NB4 (cell line): Measurements from ENCODE around the gene ADAM12.

Experiments
- MYC ChIP-seq: IDR thresholded peaks from 2 replicates; pipeline ENCODE4 v1.6.1; 2011; ENCODE audit warnings: low read depth, low read length
- POLR2A ChIP-seq: IDR thresholded peaks from 2 replicates; pipeline ENCODE4 v1.6.1; 2011; ENCODE audit warnings: mild to moderate bottlenecking; ENCODE audit not compliant: insufficient read length; ENCODE audit errors: extremely low read depth
- TF ChIP-seq, protein P1 (sequence below): IDR thresholded peaks from one replicate; pipeline ENCODE4 v1.5.1; 2012; ENCODE audit warnings: low read depth, low read length

DNA sequence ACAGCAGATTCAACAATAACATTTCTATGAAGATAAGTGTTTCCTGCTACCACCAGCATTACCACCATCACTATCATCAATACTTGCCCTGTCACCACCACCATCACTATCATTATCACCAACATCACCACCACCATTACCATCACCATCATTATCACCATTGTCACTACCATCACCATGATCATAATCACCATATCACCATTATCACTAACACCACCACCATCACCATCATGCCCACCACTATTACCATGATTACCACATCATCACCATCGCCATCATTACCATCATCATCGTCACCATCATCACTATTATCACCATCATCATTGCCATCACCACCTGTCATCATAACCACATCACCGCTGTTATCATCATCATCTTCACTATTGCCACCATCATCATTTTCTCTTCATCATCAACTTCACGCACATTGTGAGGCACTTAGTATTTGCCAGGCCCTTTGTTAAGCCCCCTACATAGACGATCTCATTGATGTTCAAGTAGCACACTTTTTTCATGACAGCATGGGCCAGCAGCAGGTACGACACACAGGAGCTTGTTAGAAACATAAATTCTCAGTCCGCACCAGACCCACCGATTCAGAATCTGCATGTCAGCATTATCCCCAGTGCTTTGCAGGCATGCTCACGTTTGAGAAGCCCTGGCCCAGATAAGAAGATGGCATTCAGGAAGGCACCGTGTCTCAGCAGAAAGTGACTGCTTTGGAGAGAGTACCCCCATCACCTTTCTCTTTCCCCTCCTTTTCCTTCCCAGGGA is 161.1 kb downstream of the ADAM12 start:
- TF ChIP-seq, protein P1, sequence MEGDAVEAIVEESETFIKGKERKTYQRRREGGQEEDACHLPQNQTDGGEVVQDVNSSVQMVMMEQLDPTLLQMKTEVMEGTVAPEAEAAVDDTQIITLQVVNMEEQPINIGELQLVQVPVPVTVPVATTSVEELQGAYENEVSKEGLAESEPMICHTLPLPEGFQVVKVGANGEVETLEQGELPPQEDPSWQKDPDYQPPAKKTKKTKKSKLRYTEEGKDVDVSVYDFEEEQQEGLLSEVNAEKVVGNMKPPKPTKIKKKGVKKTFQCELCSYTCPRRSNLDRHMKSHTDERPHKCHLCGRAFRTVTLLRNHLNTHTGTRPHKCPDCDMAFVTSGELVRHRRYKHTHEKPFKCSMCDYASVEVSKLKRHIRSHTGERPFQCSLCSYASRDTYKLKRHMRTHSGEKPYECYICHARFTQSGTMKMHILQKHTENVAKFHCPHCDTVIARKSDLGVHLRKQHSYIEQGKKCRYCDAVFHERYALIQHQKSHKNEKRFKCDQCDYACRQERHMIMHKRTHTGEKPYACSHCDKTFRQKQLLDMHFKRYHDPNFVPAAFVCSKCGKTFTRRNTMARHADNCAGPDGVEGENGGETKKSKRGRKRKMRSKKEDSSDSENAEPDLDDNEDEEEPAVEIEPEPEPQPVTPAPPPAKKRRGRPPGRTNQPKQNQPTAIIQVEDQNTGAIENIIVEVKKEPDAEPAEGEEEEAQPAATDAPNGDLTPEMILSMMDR, result no peak
- TF ChIP-seq POLR2A (no peak), MYC (no peak)
